Astrocyte (in vitro differentiated cells and primary cell): ENCODE results near the gene GPR39. TPM values are rescaled to one million over a fixed set of nuclear protein-coding genes. Genes with fewer than 3 reads are reported as not detected.

Experiments used
- DNase-seq: peaks from one replicate; pipeline ENCODE4 v3.0.0-alpha.2; 2010; ENCODE audit warnings: low read depth
- FAIRE-seq: peaks from 2 replicates; lab custom pipeline; 2011; peaks lifted over from hg19 to GRCh38; lab: Jason Lieb, UNC
- H2AFZ ChIP-seq: 2 replicates; pipeline ENCODE4 v1.6.0; 2012; ENCODE audit warnings: low read depth, low read length, inconsistent platforms
- H3K27ac ChIP-seq: 2 replicates; pipeline ENCODE4 v1.5.1; 2011; ENCODE audit warnings: low read depth, low read length, inconsistent platforms
- H3K27me3 ChIP-seq: 2 replicates; pipeline ENCODE4 v1.6.0; 2011; ENCODE audit warnings: low read length, inconsistent platforms; ENCODE audit not compliant: insufficient read depth
- H3K36me3 ChIP-seq: 2 replicates; pipeline ENCODE4 v1.5.1; 2011; ENCODE audit warnings: low read length, inconsistent platforms; ENCODE audit not compliant: insufficient read depth
- H3K4me1 ChIP-seq: 2 replicates; pipeline ENCODE4 v1.5.1; 2011; ENCODE audit warnings: low read length, inconsistent platforms; ENCODE audit not compliant: insufficient read depth
- H3K4me2 ChIP-seq: 2 replicates; pipeline ENCODE4 v1.6.0; 2012; ENCODE audit warnings: low read length, inconsistent platforms
- H3K4me3 ChIP-seq: 2 replicates; pipeline ENCODE4 v1.5.1; 2011; ENCODE audit warnings: low read depth, mild to moderate bottlenecking, low read length, inconsistent platforms; ENCODE audit not compliant: insufficient read depth
- H3K79me2 ChIP-seq: 2 replicates; pipeline ENCODE4 v1.6.0; 2012; ENCODE audit warnings: mild to moderate bottlenecking, low read length, inconsistent platforms; ENCODE audit not compliant: insufficient read depth
- H3K9ac ChIP-seq: 2 replicates; pipeline ENCODE4 v1.6.0; 2012; ENCODE audit warnings: mild to moderate bottlenecking, low read length, inconsistent platforms
- H3K9me3 ChIP-seq: 2 replicates; pipeline ENCODE4 v1.5.1; 2012; ENCODE audit warnings: low read depth, mild to moderate bottlenecking, low read length, inconsistent platforms; ENCODE audit not compliant: insufficient read depth
- H4K20me1 ChIP-seq: 2 replicates; pipeline ENCODE4 v1.6.0; 2012; ENCODE audit warnings: low read length, inconsistent platforms; ENCODE audit not compliant: insufficient read depth
- H3K27ac Mint-ChIP-seq: one replicate; pipeline ENCODE4 v1.8.0; 2021; ENCODE audit warnings: mild to moderate bottlenecking, mixed read lengths; ENCODE audit not compliant: unreplicated experiment
- H3K27me3 Mint-ChIP-seq: one replicate; pipeline ENCODE4 v1.8.0; 2021; ENCODE audit warnings: low read depth, mixed read lengths; ENCODE audit not compliant: unreplicated experiment
- H3K36me3 Mint-ChIP-seq: one replicate; pipeline ENCODE4 v1.8.0; 2021; ENCODE audit warnings: low read depth, mixed read lengths; ENCODE audit not compliant: unreplicated experiment
- H3K4me1 Mint-ChIP-seq: one replicate; pipeline ENCODE4 v1.8.0; 2021; ENCODE audit warnings: low read depth, mixed read lengths; ENCODE audit not compliant: unreplicated experiment
- H3K4me3 Mint-ChIP-seq: one replicate; pipeline ENCODE4 v1.8.0; 2021; ENCODE audit warnings: mild to moderate bottlenecking, moderate library complexity, mixed read lengths; ENCODE audit not compliant: unreplicated experiment
- H3K9me3 Mint-ChIP-seq: one replicate; pipeline ENCODE4 v1.8.0; 2021; ENCODE audit warnings: mild to moderate bottlenecking, mixed read lengths; ENCODE audit not compliant: unreplicated experiment
- EZH2 ChIP-seq: IDR thresholded peaks from 2 replicates; pipeline ENCODE4 v1.6.1; 2012; ENCODE audit warnings: mild to moderate bottlenecking, low read length, inconsistent platforms; ENCODE audit not compliant: insufficient read depth
- total RNA-seq: library from RNA; stranded (reverse); gene quantifications from 2 replicates; pipeline ENCODE4 v1.2.1, GENCODE V29; 2021
- TF ChIP-seq, protein P1 (sequence below): IDR thresholded peaks from 2 replicates; pipeline ENCODE4 v1.5.1; 2011; ENCODE audit warnings: low read depth, mild to moderate bottlenecking, inconsistent platforms, low read length, moderate library complexity; ENCODE audit not compliant: insufficient read depth

Gene GPR39
- total RNA-seq, 1 donor from 2014 or later, result 4.4 TPM

DNA sequence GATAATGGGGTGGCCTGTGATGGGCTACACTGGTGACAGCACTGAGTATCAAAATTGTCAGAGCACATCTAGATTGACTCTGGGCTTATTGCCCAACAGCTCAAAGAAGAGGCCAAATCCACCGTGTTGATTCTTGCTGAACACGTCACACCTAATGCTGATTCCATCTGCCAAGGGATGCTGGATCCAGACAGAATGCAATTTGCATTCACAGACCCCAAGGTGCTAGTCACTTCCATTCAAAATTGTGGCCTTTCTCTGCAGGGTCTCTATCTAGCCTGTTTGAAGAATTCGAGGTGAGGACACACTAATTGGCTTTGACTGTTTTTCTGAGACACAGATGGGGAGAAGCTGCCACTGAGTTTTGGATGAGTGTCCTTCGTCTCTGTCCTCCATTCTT, 13.5 kb upstream of the GPR39 start:
- H4K20me1 ChIP-seq, result no peaks in the 10 kb centered on the region
- no peaks in the 10 kb centered on the region for H3K4me1 ChIP-seq
- H3K4me2 ChIP-seq, result no peak overlapping the region
- Mint-ChIP-seq H3K4me3 (no peak overlapping the region), H3K9me3 (no peaks in the 10 kb centered on the region), H3K27me3 (peaks cover 8% of the 10 kb centered on the region), H3K36me3 (no peaks in the 10 kb centered on the region), H3K4me1 (peaks cover 3% of the 10 kb centered on the region), H3K27ac (no peak overlapping the region)
- no peak overlapping the region for H3K4me3 ChIP-seq
- no peak overlapping the region for H3K9ac ChIP-seq
- TF ChIP-seq, protein P1, sequence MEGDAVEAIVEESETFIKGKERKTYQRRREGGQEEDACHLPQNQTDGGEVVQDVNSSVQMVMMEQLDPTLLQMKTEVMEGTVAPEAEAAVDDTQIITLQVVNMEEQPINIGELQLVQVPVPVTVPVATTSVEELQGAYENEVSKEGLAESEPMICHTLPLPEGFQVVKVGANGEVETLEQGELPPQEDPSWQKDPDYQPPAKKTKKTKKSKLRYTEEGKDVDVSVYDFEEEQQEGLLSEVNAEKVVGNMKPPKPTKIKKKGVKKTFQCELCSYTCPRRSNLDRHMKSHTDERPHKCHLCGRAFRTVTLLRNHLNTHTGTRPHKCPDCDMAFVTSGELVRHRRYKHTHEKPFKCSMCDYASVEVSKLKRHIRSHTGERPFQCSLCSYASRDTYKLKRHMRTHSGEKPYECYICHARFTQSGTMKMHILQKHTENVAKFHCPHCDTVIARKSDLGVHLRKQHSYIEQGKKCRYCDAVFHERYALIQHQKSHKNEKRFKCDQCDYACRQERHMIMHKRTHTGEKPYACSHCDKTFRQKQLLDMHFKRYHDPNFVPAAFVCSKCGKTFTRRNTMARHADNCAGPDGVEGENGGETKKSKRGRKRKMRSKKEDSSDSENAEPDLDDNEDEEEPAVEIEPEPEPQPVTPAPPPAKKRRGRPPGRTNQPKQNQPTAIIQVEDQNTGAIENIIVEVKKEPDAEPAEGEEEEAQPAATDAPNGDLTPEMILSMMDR, result no peak
- no peak for TF ChIP-seq EZH2
- DNase-seq (no peak), FAIRE-seq (no peak)
- H3K9me3 ChIP-seq, result no peaks in the 10 kb centered on the region
- H2AFZ ChIP-seq, result no peak overlapping the region
- H3K36me3 ChIP-seq, result no peaks in the 10 kb centered on the region
- H3K27me3 ChIP-seq, result no peaks in the 10 kb centered on the region
- no peaks in the 10 kb centered on the region for H3K79me2 ChIP-seq
- no peak overlapping the region for H3K27ac ChIP-seq

- H3K9me3 ChIP-seq, result no peaks in the 10 kb centered on the region
- H3K4me3 ChIP-seq, result no peak overlapping the region
- Mint-ChIP-seq H3K4me3 (no peak overlapping the region), H3K36me3 (no peaks in the 10 kb centered on the region), H3K9me3 (no peaks in the 10 kb centered on the region), H3K4me1 (peaks cover 4% of the 10 kb centered on the region), H3K27ac (no peak overlapping the region), H3K27me3 (peaks cover 8% of the 10 kb centered on the region)
- DNase-seq, result no peak
- H3K9ac ChIP-seq, result no peak overlapping the region
- H3K27ac ChIP-seq, result no peak overlapping the region
- no peak for FAIRE-seq
- no peaks in the 10 kb centered on the region for H3K27me3 ChIP-seq
- H3K4me2 ChIP-seq, result no peak overlapping the region
- no peaks in the 10 kb centered on the region for H3K79me2 ChIP-seq
- TF ChIP-seq, protein P1, result no peak
- TF ChIP-seq EZH2, result no peak
- no peak overlapping the region for H2AFZ ChIP-seq
- no peaks in the 10 kb centered on the region for H3K4me1 ChIP-seq
- H3K36me3 ChIP-seq, result no peaks in the 10 kb centered on the region
- no peaks in the 10 kb centered on the region for H4K20me1 ChIP-seq
Observed at GRCh38 chr2:132404056-132404455, 12.5 kb upstream of the GPR39 start.

- TF ChIP-seq EZH2, result no peak
- TF ChIP-seq, protein P1, result no peak
- no peaks in the 10 kb centered on the region for H3K36me3 ChIP-seq
- no peaks in the 10 kb centered on the region for H3K27me3 ChIP-seq
- H4K20me1 ChIP-seq, result no peaks in the 10 kb centered on the region
- no peaks in the 10 kb centered on the region for H3K4me1 ChIP-seq
- H3K4me3 Mint-ChIP-seq, result no peak overlapping the region
- DNase-seq (no peak), FAIRE-seq (no peak)
- H3K9me3 Mint-ChIP-seq, result no peaks in the 10 kb centered on the region
- peak overlapping the region; percentile 47 for H3K27ac Mint-ChIP-seq
- no peak overlapping the region for H3K9ac ChIP-seq
- H3K27ac ChIP-seq, result no peak overlapping the region
- H3K4me2 ChIP-seq, result no peak overlapping the region
- no peak overlapping the region for H2AFZ ChIP-seq
- peaks cover 4% of the 10 kb centered on the region for H3K4me1 Mint-ChIP-seq
- H3K4me3 ChIP-seq, result no peak overlapping the region
- no peaks in the 10 kb centered on the region for H3K36me3 Mint-ChIP-seq
- H3K9me3 ChIP-seq, result no peaks in the 10 kb centered on the region
- H3K27me3 Mint-ChIP-seq, result peaks cover 8% of the 10 kb centered on the region
- no peaks in the 10 kb centered on the region for H3K79me2 ChIP-seq
Observed at GRCh38 chr2:132407784-132408183, 8.8 kb upstream of the GPR39 start.
